DOHH2 (cell line): ENCODE results near the gene CANT1.

Experiments
- H3F3A ChIP-seq: fragments of 200-600 bp; sonication (generic), shearing (Covaris generic); 2 replicates; pipeline ENCODE4 v1.6.0; 2016; ENCODE audit warnings: antibody characterized with exemption, mild to moderate bottlenecking; ENCODE audit not compliant: control insufficient read depth, insufficient read depth
- H3K27ac ChIP-seq: fragments of 200-600 bp; sonication (generic); 2 replicates; pipeline ENCODE4 v1.5.1; 2014; ENCODE audit warnings: low read depth, mild to moderate bottlenecking, low read length, moderate library complexity
- H3K27me3 ChIP-seq: fragments of 200-600 bp; sonication (generic); 2 replicates; pipeline ENCODE4 v1.6.1; 2014; ENCODE audit warnings: mild to moderate bottlenecking, low read length, mixed read lengths; ENCODE audit not compliant: control insufficient read depth
- H3K36me3 ChIP-seq: fragments of 200-600 bp; sonication (generic); 2 replicates; pipeline ENCODE4 v1.6.1; 2014; ENCODE audit warnings: mild to moderate bottlenecking, low read length, moderate library complexity, mixed read lengths; ENCODE audit not compliant: control insufficient read depth
- H3K4me1 ChIP-seq: fragments of 200-600 bp; sonication (generic); 2 replicates; pipeline ENCODE4 v1.6.1; 2014; ENCODE audit warnings: mild to moderate bottlenecking, low read length, mixed read lengths; ENCODE audit not compliant: control insufficient read depth
- H3K4me2 ChIP-seq: fragments of 200-600 bp; sonication (generic); 2 replicates; pipeline ENCODE4 v1.6.0; 2014; ENCODE audit warnings: mild to moderate bottlenecking, low read length, moderate library complexity
- H3K4me3 ChIP-seq: fragments of 200-600 bp; sonication (generic); 2 replicates; pipeline ENCODE4 v1.5.1; 2014; ENCODE audit warnings: mild to moderate bottlenecking, low read length, mixed read lengths
- H3K79me2 ChIP-seq: fragments of 200-600 bp; sonication (generic); 2 replicates; pipeline ENCODE4 v1.6.1; 2014; ENCODE audit warnings: mild to moderate bottlenecking, low read length, mixed read lengths; ENCODE audit not compliant: control insufficient read depth
- H3K9me2 ChIP-seq: fragments of 200-600 bp; sonication (generic); replicated peaks from 2 replicates; pipeline ENCODE4 v1.6.1; 2014; ENCODE audit warnings: mild to moderate bottlenecking, low read length, mixed read lengths; ENCODE audit not compliant: control insufficient read depth
- H3K9me3 ChIP-seq: fragments of 200-600 bp; sonication (generic); 2 replicates; pipeline ENCODE4 v1.6.1; 2014; ENCODE audit warnings: antibody characterized with exemption, low read length, mixed read lengths; ENCODE audit not compliant: control insufficient read depth, insufficient read depth
- H4K20me1 ChIP-seq: fragments of 200-600 bp; sonication (generic); 2 replicates; pipeline ENCODE4 v1.6.0; 2014; ENCODE audit warnings: low read depth, mild to moderate bottlenecking, antibody characterized with exemption, low read length, moderate library complexity; ENCODE audit not compliant: control insufficient read depth, insufficient read depth
- EZH2phosphoT487 ChIP-seq: fragments of 200-600 bp; sonication (generic); IDR thresholded peaks from 2 replicates; pipeline ENCODE4 v1.6.1; 2017; ENCODE audit warnings: borderline replicate concordance, mild to moderate bottlenecking, antibody characterized with exemption, low read length, moderate library complexity, mixed read lengths
- TF ChIP-seq, protein P1 (sequence below): fragments of 200-600 bp; sonication (generic); IDR thresholded peaks from one replicate; pipeline ENCODE4 v1.5.1; 2014; ENCODE audit warnings: antibody characterized with exemption, mild to moderate bottlenecking, low read depth, low read length; ENCODE audit not compliant: poor library complexity, severe bottlenecking

Gene CANT1

DNA sequence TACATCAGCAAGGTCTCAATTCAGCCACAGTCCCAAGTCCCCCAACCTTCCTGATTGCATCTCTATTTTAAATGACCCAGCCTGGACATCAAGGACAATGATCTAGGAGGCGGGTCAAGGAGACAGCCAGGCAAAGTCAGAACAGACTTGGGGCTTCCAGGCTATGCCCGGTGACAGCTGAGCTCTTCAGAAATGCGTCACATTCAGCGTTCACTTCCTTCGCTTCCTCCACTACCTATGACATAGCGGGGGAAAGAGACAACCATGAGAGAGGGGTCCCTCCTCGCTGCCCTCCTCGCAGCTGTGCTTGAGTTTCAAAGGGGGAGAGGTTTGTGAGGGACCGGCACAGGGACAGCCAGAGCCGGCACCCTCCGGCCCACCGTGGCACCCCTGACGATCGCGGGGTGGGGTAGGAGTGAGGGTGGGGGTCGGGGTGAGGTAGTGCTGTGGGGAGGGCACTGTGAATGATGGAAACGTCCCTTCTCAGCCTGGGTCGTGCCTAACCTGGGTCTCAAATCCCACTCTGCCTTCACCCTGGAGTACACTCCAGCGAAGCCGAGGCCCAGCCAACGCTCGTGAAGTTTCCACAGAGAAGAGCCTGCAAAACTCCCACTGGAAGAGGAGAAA is 17.5 kb downstream of the CANT1 start:
- Histone ChIP-seq H3K4me2 (no peak overlapping the region), H3K27me3 (no peaks in the 10 kb centered on the region), H3F3A (no peaks in the 10 kb centered on the region), H3K36me3 (peaks cover 46% of the 10 kb centered on the region), H3K4me1 (peaks cover 7% of the 10 kb centered on the region), H3K9me3 (no peaks in the 10 kb centered on the region), H4K20me1 (peaks cover 4% of the 10 kb centered on the region; the same call in 1 of the 2 replicates), H3K9me2 (no peaks in the 10 kb centered on the region), H3K4me3 (no peak overlapping the region), H3K79me2 (peaks cover 3% of the 10 kb centered on the region; the same call in 1 of the 2 replicates), H3K27ac (no peak overlapping the region)
- TF ChIP-seq EZH2phosphoT487, result no peak
- TF ChIP-seq, protein P1, sequence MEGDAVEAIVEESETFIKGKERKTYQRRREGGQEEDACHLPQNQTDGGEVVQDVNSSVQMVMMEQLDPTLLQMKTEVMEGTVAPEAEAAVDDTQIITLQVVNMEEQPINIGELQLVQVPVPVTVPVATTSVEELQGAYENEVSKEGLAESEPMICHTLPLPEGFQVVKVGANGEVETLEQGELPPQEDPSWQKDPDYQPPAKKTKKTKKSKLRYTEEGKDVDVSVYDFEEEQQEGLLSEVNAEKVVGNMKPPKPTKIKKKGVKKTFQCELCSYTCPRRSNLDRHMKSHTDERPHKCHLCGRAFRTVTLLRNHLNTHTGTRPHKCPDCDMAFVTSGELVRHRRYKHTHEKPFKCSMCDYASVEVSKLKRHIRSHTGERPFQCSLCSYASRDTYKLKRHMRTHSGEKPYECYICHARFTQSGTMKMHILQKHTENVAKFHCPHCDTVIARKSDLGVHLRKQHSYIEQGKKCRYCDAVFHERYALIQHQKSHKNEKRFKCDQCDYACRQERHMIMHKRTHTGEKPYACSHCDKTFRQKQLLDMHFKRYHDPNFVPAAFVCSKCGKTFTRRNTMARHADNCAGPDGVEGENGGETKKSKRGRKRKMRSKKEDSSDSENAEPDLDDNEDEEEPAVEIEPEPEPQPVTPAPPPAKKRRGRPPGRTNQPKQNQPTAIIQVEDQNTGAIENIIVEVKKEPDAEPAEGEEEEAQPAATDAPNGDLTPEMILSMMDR, result no peak

DNA sequence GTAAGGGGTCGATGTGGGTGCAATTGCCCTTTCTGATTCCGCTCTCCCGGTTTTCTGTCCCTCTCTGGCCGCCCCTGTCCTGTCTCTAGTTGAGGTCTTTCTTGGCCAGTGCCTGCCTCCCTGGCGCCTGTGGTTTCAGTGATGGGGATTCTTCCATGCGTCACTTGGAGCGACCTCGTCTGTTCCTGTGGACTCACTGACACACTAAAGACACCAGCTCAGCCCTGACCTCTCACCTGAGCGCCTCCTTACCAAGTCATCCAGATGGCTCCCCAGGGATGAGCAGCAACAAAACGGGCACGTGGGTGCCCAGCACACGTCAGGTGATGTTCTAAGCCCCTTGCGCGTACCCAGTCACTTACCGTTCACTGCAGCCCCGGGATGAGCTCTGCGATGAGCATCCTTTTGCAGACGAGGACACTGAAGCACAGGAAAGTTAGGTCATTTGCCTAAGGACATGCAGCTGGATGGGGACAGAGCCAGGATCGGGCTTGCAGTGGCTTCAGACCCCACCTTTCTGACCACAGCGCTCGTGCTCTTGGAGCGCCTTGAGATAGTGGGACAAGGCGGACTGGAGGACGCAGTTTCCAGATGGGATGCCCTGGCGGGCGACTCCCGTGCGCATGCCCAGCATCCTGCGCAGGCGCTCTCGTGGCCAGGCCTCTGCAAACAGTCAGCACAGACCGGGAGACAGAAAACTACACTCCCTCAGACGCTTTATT is 18.4 kb downstream of the CANT1 start:
- Histone ChIP-seq H4K20me1 (peaks cover 4% of the 10 kb centered on the region; the same call in 1 of the 2 replicates), H3K36me3 (peaks cover 38% of the 10 kb centered on the region), H3K4me3 (no peak overlapping the region), H3K27me3 (no peaks in the 10 kb centered on the region), H3F3A (no peaks in the 10 kb centered on the region), H3K4me2 (no peak overlapping the region), H3K9me2 (no peaks in the 10 kb centered on the region), H3K27ac (no peak overlapping the region), H3K4me1 (peaks cover 16% of the 10 kb centered on the region), H3K79me2 (peaks cover 3% of the 10 kb centered on the region; the same call in 1 of the 2 replicates), H3K9me3 (no peaks in the 10 kb centered on the region)
- no peak for TF ChIP-seq EZH2phosphoT487
- TF ChIP-seq, protein P1, result no peak

DNA sequence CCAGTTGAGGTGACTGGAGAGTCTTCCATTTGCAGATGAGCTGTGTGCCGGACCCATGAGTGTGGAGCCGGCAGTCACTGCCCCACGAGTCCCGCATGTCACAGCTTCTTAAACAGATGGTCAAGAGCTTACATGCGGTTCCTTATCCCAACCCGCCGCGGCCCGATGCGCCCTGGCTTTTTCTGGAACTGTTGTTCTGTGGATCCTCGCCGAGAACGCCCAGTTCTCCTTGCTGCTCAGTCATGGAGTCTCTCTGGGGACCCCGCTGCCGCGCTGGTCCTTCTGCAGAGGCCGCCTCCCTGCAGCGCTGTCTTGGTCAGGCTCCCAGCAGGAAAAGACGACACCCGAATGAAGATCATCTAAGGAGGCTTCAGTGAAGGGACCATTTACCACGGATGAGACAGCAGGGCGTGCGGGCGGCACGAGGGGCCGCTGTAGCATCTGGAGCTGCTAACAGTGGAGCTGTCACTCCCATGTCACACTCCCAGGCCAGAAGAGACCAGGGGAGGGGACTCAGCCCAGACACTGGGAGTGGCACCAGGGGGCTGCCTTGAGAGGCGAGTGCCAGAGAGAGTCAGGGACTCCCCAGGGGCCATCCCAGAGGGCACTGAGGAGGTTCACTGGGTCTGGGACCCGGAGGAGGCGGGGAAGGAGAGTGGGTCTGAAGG is 19.1 kb downstream of the CANT1 start:
- Histone ChIP-seq H3K27ac (no peak overlapping the region), H3F3A (no peaks in the 10 kb centered on the region), H4K20me1 (peaks cover 4% of the 10 kb centered on the region; the same call in 1 of the 2 replicates), H3K9me2 (no peaks in the 10 kb centered on the region), H3K9me3 (no peaks in the 10 kb centered on the region), H3K79me2 (peaks cover 3% of the 10 kb centered on the region; the same call in 1 of the 2 replicates), H3K4me2 (no peak overlapping the region), H3K4me3 (no peak overlapping the region), H3K36me3 (peaks cover 33% of the 10 kb centered on the region), H3K4me1 (peaks cover 22% of the 10 kb centered on the region), H3K27me3 (no peaks in the 10 kb centered on the region)
- TF ChIP-seq, protein P1, result no peak
- TF ChIP-seq EZH2phosphoT487, result no peak
